Measurements from ENCODE around the gene PPIB.

Gene PPIB

DNA sequence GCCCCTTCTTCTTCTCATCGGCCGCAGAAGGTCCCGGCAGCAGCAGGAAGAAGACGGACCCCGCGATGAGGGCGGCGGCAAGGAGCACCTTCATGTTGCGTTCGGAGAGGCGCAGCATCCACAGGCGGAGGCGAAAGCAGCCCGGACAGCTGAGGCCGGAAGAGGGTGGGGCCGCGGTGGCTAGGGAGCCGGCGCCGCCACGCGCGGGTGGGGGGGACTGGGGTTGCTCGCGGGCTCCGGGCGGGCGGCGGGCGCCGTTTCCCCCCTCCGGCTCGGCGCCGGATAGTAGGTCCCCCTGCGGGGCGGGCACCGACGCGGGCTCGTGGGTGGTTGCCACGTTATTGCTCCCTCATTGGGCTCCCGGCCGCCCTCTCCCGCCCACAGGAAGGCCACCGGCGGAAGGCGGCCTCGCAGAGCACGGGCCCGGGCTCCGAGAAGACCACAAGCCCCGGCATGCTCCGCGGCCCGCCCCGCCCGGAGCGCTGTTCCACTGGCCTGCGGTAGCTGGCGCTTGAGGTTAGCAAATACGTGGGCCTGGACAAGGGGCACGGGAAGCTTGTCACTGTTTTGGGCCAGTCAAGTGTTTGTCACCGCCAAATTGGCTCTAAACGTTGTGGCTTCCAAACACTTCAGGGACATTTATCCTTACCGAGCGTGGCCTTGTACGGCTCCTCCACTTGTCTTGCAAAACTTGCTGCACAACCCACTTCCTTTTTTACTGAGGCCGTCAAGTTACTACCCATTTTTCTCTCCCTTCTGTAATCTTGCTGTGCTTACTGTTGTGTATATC lies at the start of gene PPIB:
TSS of gene PPIB (minus strand) at position 154 of the 790 bp plus-strand sequence. CDS start at position 118, 36 bp downstream.
- peak; percentile 96 for DNase-seq (ENCODE audit: low read depth)

- no peak for DNase-seq (ENCODE audit: low read depth)
Measured at GRCh38 chr15:64211696-64212095, 48.9 kb upstream of the PPIB start.

DNA sequence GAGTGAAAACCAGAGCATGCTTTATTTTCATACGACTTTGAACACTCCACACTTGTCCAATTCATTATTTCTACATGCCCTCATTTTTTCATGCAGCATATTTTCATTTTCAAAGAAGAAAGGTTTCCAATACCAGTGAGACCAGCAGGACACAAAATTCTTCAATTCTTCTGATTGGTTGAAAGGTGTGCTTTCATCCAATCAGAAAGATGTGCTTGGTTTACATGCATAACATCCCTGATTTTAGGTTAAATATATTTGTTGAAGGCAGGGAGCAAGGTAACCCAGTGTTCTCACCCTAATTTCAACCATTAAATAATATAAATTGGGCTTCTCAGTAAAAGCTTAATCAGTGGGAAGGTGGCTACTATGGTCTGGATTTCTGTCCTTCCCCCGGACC lies 47.5 kb upstream of the PPIB start:
- DNase-seq (ENCODE audit: low read depth): no peak

DNA sequence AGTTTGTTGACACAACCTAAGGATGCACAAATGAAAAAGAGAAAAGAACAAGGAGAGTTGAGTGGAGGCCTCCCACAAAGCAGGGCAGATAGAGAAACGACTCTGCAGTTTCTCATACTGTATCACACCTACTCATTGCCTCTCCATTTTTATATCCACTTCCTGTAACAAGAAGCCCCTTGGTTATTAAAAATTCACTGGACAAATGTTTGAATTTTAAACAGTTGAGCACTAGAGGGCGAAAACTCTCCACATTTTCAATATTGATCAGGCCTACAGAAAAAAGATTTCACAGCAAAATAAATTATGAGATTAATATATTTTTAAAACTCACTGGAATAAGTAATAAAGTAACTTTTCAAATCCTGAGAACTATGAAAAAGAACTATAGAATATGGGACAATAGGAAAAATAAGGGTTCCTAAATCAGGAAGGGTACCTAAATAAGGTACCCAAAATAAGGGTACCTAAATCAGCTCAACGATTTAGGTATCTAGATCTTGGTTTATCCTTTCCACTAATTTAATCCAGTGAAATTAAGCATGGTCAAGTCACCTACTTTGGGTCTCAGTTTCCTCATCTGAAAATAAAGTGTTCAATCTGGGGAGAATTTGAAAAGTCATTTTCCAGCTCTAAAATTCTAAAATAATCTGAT lies 47.0 kb upstream of the PPIB start:
- DNase-seq (ENCODE audit: low read depth): peak; percentile 17

DNA sequence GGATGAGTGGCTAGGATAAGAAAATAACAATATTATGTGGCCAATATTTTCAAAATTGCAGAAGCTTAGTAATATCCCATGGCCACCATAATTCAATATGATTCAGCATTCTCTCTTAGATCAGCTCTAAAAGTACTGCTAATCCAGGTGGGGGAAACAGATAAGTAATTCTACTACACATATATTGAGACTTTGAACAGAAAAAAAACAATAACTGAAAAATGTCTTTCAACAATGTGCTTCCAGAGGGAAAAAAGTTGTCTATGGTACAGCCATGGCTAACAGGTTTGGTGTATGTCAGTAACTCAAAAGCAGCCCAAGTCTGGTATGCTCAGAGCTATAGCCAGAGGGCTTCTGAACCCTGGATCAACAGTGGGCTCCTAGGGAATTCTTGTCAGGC lies 42.4 kb upstream of the PPIB start:
- no peak for DNase-seq (ENCODE audit: low read depth)

- peak; percentile 83 for DNase-seq (ENCODE audit: low read depth)
Measured at GRCh38 chr15:64197425-64197824, 34.6 kb upstream of the PPIB start.

- no peak for DNase-seq (ENCODE audit: low read depth)
Measured at GRCh38 chr15:64193971-64194370, 31.1 kb upstream of the PPIB start.

GRCh38 chr15:64191971-64192830 lies 29.4 kb upstream of the PPIB start:
- DNase-seq (ENCODE audit: low read depth): no peak

GRCh38 chr15:64187396-64188191 lies 24.8 kb upstream of the PPIB start:
- no peak for DNase-seq (ENCODE audit: low read depth)

GRCh38 chr15:64185146-64185911 lies 22.5 kb upstream of the PPIB start:
- no peak for DNase-seq (ENCODE audit: low read depth)

DNA sequence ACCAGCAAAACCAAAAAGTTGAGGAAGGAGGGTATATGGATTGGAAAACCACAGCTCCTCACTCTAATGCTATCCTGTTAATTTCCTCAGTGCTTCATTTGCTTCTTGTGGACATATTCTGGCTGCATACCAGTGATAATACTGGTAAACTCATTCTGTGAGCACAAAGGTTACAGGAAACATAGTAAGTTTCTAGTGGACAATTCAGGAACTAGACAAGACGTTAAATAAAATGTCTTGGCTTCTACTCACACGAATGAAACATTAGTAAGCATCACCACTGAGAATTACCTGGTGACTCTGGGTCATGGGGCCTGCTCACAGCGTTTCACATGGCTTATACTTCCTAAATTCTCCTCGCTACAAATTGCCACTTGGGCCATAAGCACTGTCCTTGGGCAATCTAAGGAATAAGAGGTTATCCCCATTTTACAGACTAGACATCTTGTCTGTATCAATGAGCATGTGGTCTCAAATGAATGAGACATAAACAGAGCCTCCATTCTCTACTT lies 20.1 kb upstream of the PPIB start:
- DNase-seq (ENCODE audit: low read depth): no peak

DNA sequence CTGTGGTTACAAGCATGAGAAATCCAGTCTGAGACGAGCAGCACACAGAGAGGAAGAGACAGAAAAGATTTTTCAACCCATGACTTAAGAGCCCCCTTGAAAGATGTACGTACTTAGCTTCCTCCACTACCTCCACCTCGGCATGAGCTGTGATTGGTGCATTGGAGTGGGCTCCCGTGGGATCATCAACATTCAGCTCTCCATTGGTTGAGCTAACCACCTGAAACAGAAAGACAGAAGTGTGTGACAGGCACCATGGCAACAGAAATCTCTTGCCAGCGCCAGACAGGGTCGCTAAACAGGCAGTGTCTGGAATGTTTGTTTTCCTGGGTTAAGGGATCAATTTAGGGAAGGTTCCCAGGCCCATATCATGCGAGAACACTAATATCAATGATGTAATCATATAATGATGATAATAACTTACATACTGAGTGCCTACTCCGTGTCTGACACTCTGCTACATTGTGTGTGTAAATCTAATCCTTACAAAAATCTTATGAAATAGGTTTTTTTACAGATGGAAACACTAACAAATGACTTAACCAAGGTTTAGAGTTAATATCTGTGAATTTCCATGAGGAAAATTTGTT lies 17.5 kb upstream of the PPIB start:
- DNase-seq (ENCODE audit: low read depth): no peak

DNA sequence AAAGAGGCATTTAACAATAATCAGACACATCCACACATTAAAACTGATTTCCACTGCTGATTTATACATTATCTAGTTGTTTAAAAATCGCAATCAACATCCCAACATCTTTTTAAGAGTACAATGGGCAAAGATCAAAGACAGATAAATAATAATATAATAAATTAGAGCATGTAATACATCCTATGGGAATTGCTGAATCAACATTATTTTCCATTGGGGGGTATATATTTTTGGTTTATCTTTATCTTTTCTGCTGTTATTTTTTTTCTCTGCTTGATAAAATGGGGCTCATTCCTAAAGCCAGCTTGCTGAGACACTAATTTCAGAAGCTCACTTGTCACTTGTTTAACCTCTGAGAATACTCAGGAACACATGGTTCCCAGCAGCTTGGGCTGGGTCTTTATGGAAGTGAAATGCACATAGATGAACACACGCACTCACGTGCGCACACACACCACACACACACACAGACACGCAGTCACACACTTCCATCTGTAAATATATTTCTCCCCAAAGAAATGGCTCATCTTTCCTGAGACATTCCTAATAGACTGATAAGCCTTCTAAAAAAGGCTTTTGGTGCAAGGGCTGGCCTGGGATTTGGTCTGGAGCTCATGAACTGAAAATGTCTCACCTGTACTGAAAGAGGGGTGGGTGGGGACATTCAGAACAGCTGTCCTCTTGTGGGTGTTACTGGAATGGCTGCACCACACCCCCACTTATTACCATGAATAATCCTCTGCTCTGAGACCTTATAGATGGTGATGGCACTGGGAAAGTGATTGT lies 3.5 kb upstream of the PPIB start:
- no peak for DNase-seq (ENCODE audit: low read depth)

GRCh38 chr15:64164436-64164835 lies 1.6 kb upstream of the PPIB start:
- no peak for DNase-seq (ENCODE audit: low read depth)

- peak; percentile 20 for DNase-seq (ENCODE audit: low read depth)
Measured at GRCh38 chr15:64163659-64164362, 989 bp upstream of the PPIB start.

DNA sequence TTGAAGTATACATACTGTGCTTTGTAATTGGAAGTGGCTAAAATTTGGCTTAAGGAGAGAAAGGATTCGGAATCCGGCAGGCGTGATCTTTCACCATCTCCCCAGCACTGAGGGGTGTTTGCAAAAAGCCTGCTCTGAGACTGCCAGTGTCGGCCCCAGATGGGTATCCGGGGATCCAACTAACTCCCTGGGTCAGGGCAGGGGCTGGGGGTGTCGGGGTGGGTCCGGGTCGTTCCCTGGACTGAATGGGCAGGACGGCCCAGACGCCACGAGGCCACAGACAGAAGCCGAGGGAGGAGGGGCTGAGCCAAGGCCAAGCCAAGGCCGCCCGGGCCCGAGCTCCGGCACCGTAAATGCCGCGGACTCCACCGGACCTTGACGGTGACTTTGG lies 349 bp downstream of the PPIB start:
- peak; percentile 14 for DNase-seq (ENCODE audit: low read depth)

GRCh38 chr15:64161688-64162477 lies 939 bp downstream of the PPIB start:
- DNase-seq (ENCODE audit: low read depth): no peak

All from stromal cell of bone marrow (primary cell).